Uterus (tissue), 2 donors: ENCODE measurements around the gene GNRHR.

Experiments
- POLR2A ChIP-seq, 2 donors: fragments of 450-650 bp; IDR thresholded peaks; one replicate each; pipeline ENCODE4 v1.6.1; 2016; ENCODE audit warnings: antibody characterized with exemption in 2 of 2, mild to moderate bottlenecking in 1 of 2, moderate library complexity in 1 of 2
- TF ChIP-seq, protein P1 (sequence below), 4 experiments: fragments of 200-600 bp in 2 of 4; fragments of 450-650 bp in 2 of 4; sonication (generic) in 2 of 4; IDR thresholded peaks; one replicate each; pipeline ENCODE4 v1.5.1; 2016 to 2019; ENCODE audit warnings: antibody characterized with exemption in 4 of 4, mild to moderate bottlenecking in 2 of 4, moderate library complexity in 1 of 4

DNA sequence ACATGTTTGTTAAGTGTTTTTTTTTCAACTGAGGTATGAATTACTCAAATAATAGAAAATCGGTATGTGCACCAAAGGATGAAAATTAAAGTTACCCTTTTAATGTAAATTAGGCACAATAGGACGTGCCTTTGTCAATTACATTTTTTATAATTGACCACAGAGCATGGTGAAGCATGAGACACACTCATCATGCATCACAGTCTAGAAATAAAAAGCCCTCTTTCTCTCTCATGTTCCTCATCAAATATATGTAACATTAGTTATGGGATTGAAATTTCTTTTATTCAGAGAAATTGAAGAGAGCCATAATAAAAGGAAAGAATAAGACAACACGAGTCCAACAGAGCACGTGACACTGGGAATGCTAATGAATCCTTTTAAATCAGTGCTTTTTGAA, 3.5 kb downstream of the GNRHR start:
- TF ChIP-seq, protein P1, sequence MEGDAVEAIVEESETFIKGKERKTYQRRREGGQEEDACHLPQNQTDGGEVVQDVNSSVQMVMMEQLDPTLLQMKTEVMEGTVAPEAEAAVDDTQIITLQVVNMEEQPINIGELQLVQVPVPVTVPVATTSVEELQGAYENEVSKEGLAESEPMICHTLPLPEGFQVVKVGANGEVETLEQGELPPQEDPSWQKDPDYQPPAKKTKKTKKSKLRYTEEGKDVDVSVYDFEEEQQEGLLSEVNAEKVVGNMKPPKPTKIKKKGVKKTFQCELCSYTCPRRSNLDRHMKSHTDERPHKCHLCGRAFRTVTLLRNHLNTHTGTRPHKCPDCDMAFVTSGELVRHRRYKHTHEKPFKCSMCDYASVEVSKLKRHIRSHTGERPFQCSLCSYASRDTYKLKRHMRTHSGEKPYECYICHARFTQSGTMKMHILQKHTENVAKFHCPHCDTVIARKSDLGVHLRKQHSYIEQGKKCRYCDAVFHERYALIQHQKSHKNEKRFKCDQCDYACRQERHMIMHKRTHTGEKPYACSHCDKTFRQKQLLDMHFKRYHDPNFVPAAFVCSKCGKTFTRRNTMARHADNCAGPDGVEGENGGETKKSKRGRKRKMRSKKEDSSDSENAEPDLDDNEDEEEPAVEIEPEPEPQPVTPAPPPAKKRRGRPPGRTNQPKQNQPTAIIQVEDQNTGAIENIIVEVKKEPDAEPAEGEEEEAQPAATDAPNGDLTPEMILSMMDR (IDR thresholded peaks at IDR 0.05): no peak
- no peak for TF ChIP-seq POLR2A (IDR thresholded peaks at IDR 0.05)
